Gastroesophageal sphincter (tissue), 4 donors: ENCODE results near the gene ZFYVE9. TPM values are rescaled to one million over a fixed set of nuclear protein-coding genes. Genes with fewer than 3 reads are reported as not detected.

Experiments used
- ATAC-seq: fragments of 150-250 bp; one replicate; pipeline ENCODE4 v1.9.1; 2016; ENCODE audit warnings: mild to moderate bottlenecking, moderate library complexity
- H3K27ac ChIP-seq, 4 donors: fragments of 200-600 bp; sonication (generic) in 3 of 4; 1 replicate in 3 of 4; 2 replicates in 1 of 4; pipeline ENCODE4 v1.5.1; 2016 to 2019
- H3K27me3 ChIP-seq: fragments of 200-600 bp; sonication (generic); one replicate; pipeline ENCODE4 v1.5.1; 2019
- H3K36me3 ChIP-seq, 2 donors: fragments of 200-600 bp; sonication (generic); one replicate each; pipeline ENCODE4 v1.5.1; 2019; ENCODE audit warnings: control low read depth in 1 of 2
- H3K4me1 ChIP-seq, 3 donors: fragments of 200-600 bp; sonication (generic); 1 replicate in 2 of 3; 2 replicates in 1 of 3; pipeline ENCODE4 v1.5.1; 2016 to 2019; ENCODE audit warnings: control low read depth in 2 of 3
- H3K4me3 ChIP-seq, 2 donors: fragments of 200-600 bp; sonication (generic); one replicate each; pipeline ENCODE4 v1.5.1; 2019; ENCODE audit warnings: mild to moderate bottlenecking in 1 of 2, moderate library complexity in 1 of 2
- H3K9me3 ChIP-seq, 3 donors: fragments of 200-600 bp; sonication (generic); one replicate each; pipeline ENCODE4 v1.5.1; 2017 to 2019; ENCODE audit warnings: control low read depth in 2 of 3
- EP300 ChIP-seq: sonication (generic); formaldehyde crosslinking; IDR thresholded peaks from one replicate; pipeline ENCODE4 v1.6.1; 2017; ENCODE audit warnings: antibody characterized with exemption, mild to moderate bottlenecking
- POLR2A ChIP-seq, 2 donors: fragments of 450-650 bp; IDR thresholded peaks; one replicate each; pipeline ENCODE4 v1.6.1; 2017; ENCODE audit warnings: antibody characterized with exemption in 2 of 2, mild to moderate bottlenecking in 2 of 2, moderate library complexity in 1 of 2
- POLR2AphosphoS5 ChIP-seq: sonication (generic); formaldehyde crosslinking; IDR thresholded peaks from one replicate; pipeline ENCODE4 v1.6.1; 2017; ENCODE audit warnings: antibody characterized with exemption
- WGBS, 2 donors: methylation state at CpG; one replicate each; pipeline ENCODE4 v1.1.5; 2018; ENCODE audit warnings: low coverage in 1 of 2; 5-methylcytosine and 5-hydroxymethylcytosine counted together
- total RNA-seq, 4 donors: library from RNA; depleted of rRNA; stranded (reverse); fragments of >200 nt; gene quantifications; one replicate each; pipeline ENCODE4 v1.1.0, GENCODE V29; 2016
- TF ChIP-seq, protein P1 (sequence below), 4 experiments: fragments of 200-600 bp in 2 of 4; fragments of 450-650 bp in 2 of 4; sonication (generic) in 1 of 4; IDR thresholded peaks; one replicate each; pipeline ENCODE4 v1.5.1; 2017 to 2019; ENCODE audit warnings: antibody characterized with exemption in 4 of 4, mild to moderate bottlenecking in 2 of 4, moderate library complexity in 2 of 4

Gene ZFYVE9
- total RNA-seq, 4 donors from 2014 or later, result 36.4 to 79.9 (median 40.4) TPM

DNA sequence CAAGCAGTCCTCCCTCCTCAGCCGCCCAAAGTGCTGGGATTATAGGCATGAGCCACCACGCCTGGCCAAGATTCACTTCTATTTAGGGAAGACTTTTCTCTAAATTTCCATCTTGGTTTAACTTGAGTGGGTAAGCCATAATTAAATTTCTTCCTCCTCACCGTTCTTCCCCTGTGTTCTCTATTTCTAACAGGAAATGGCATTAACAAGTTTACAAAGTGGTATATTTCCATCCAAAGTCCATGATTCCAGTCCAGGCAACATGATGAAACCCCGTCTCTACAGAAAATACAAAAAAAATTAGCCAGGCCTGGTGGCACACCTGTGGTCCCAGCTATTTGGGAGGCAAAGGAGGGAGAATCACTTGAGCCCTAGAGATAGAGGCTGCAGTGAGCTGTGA lies 92.1 kb downstream of the ZFYVE9 start:
- H3K27me3 ChIP-seq, result no peaks in the 10 kb centered on the region
- TF ChIP-seq POLR2A (IDR thresholded peaks at IDR 0.05) (no peak), POLR2AphosphoS5 (no peak)
- no peak overlapping the region for H3K4me3 ChIP-seq
- H3K4me1 ChIP-seq, result peaks cover 0 to 7% (median 0%) of the 10 kb centered on the region in 3 donors
- H3K36me3 ChIP-seq, result peaks cover 0 to 16% of the 10 kb centered on the region in 2 donors
- H3K9me3 ChIP-seq, result no peaks in the 10 kb centered on the region
- WGBS, 2 donors, result 82 to 100% methylated on average over 1 to 2 of the region's 4 CpGs
- H3K27ac ChIP-seq, result no peak overlapping the region
- ATAC-seq, result no peak

DNA sequence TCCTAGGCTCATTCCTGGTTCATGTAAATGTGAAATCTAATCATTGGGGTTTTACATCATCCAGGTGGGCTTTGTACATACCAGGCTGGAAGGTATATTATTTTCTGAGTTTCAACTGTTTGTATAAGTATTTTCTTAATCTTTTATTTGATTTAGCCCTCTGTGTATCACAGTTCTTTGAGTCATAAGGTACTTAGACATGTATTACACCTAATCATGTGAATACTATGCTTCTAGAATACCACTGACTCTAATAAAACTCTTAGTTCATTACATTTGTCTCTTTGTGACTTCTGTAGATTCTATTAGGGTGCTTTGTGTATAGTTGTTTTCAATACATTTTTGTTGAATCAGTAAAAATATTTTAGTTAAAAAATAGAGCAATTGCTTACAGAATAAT lies 92.8 kb downstream of the ZFYVE9 start:
- peaks cover 0 to 11% (median 0%) of the 10 kb centered on the region in 3 donors for H3K4me1 ChIP-seq
- TF ChIP-seq POLR2A (IDR thresholded peaks at IDR 0.05), result no peak
- no peak for TF ChIP-seq POLR2AphosphoS5
- TF ChIP-seq, protein P1, sequence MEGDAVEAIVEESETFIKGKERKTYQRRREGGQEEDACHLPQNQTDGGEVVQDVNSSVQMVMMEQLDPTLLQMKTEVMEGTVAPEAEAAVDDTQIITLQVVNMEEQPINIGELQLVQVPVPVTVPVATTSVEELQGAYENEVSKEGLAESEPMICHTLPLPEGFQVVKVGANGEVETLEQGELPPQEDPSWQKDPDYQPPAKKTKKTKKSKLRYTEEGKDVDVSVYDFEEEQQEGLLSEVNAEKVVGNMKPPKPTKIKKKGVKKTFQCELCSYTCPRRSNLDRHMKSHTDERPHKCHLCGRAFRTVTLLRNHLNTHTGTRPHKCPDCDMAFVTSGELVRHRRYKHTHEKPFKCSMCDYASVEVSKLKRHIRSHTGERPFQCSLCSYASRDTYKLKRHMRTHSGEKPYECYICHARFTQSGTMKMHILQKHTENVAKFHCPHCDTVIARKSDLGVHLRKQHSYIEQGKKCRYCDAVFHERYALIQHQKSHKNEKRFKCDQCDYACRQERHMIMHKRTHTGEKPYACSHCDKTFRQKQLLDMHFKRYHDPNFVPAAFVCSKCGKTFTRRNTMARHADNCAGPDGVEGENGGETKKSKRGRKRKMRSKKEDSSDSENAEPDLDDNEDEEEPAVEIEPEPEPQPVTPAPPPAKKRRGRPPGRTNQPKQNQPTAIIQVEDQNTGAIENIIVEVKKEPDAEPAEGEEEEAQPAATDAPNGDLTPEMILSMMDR (IDR thresholded peaks at IDR 0.05), result no peak
- TF ChIP-seq EP300, result no peak
- no peak overlapping the region for H3K4me3 ChIP-seq
- H3K27ac ChIP-seq, result no peak overlapping the region
- H3K9me3 ChIP-seq, result no peaks in the 10 kb centered on the region
- no peaks in the 10 kb centered on the region for H3K27me3 ChIP-seq
- ATAC-seq, result no peak
- H3K36me3 ChIP-seq, result peaks cover 0 to 16% of the 10 kb centered on the region in 2 donors

GRCh38 chr1:52235646-52236045 lies 93.8 kb downstream of the ZFYVE9 start:
- no peak for TF ChIP-seq POLR2A (IDR thresholded peaks at IDR 0.05)
- no peak for TF ChIP-seq EP300
- TF ChIP-seq POLR2AphosphoS5, result no peak
- TF ChIP-seq, protein P1 (IDR thresholded peaks at IDR 0.05), result no peak
- Histone ChIP-seq H3K9me3 (no peaks in the 10 kb centered on the region), H3K36me3 (peaks cover 0 to 16% of the 10 kb centered on the region in 2 donors), H3K4me3 (no peak overlapping the region), H3K27me3 (no peaks in the 10 kb centered on the region), H3K4me1 (peaks cover 0 to 11% (median 0%) of the 10 kb centered on the region in 3 donors), H3K27ac (no peak overlapping the region)
- ATAC-seq, result no peak
- WGBS, 2 donors, result 41 to 58% methylated on average over 2 of the region's 2 CpGs

DNA sequence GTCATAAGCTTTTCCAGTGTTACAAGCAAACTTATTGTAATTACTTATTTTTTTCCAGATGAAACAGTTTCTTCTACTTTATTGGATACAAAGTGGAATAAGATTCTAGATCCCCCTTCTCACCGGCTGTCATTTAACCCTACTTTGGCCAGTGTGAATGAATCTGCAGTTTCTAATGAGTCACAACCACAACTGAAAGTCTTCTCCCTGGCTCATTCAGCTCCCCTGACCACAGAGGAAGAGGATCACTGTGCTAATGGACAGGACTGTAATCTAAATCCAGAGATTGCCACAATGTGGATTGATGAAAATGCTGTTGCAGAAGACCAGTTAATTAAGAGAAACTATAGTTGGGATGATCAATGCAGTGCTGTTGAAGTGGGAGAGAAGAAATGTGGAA lies 95.5 kb downstream of the ZFYVE9 start:
- WGBS, 2 donors, result 45% methylated on average over 1 of the region's 1 CpG; no CpG with 5 or more reads in 1 of the 2 donors
- Histone ChIP-seq H3K36me3 (peaks cover 0 to 16% of the 10 kb centered on the region in 2 donors), H3K4me3 (no peak overlapping the region), H3K27ac (no peak overlapping the region), H3K27me3 (no peaks in the 10 kb centered on the region), H3K4me1 (peaks cover 0 to 11% (median 0%) of the 10 kb centered on the region in 3 donors), H3K9me3 (no peaks in the 10 kb centered on the region)
- TF ChIP-seq POLR2AphosphoS5, result no peak
- TF ChIP-seq POLR2A (IDR thresholded peaks at IDR 0.05), result no peak
- TF ChIP-seq, protein P1 (IDR thresholded peaks at IDR 0.05), result no peak
- TF ChIP-seq EP300, result no peak
- no peak for ATAC-seq

DNA sequence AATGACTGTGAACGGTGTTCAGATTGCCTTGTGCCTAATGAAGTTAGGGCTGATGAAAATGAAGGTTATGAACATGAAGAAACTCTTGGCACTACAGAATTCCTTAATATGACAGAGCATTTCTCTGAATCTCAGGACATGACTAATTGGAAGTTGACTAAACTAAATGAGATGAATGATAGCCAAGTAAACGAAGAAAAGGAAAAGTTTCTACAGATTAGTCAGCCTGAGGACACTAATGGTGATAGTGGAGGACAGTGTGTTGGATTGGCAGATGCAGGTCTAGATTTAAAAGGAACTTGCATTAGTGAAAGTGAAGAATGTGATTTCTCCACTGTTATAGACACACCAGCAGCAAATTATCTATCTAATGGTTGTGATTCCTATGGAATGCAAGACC lies 96.6 kb downstream of the ZFYVE9 start:
- TF ChIP-seq POLR2A (IDR thresholded peaks at IDR 0.05) (no peak), POLR2AphosphoS5 (no peak), EP300 (no peak)
- TF ChIP-seq, protein P1 (IDR thresholded peaks at IDR 0.05), result no peak
- no peak for ATAC-seq
- Histone ChIP-seq H3K27ac (no peak overlapping the region), H3K36me3 (peaks cover 0 to 24% of the 10 kb centered on the region in 2 donors), H3K27me3 (no peaks in the 10 kb centered on the region), H3K4me3 (no peak overlapping the region), H3K4me1 (peaks cover 0 to 11% (median 0%) of the 10 kb centered on the region in 3 donors), H3K9me3 (no peaks in the 10 kb centered on the region)
- 33 to 60% methylated on average over 1 to 2 of the region's 2 CpGs for WGBS, 2 donors
